Gastroesophageal sphincter (tissue), 4 donors: ENCODE measurements around the gene DPEP2NB. TPM values are rescaled to one million over a fixed set of nuclear protein-coding genes. Genes with fewer than 3 reads are reported as not detected.

Source experiments
- ATAC-seq: fragments of 150-250 bp; one replicate; pipeline ENCODE4 v1.9.1; 2016; ENCODE audit warnings: mild to moderate bottlenecking, moderate library complexity
- H3K27ac ChIP-seq, 4 donors: fragments of 200-600 bp; sonication (generic) in 3 of 4; 1 replicate in 3 of 4; 2 replicates in 1 of 4; pipeline ENCODE4 v1.5.1; 2016 to 2019
- H3K27me3 ChIP-seq: fragments of 200-600 bp; sonication (generic); one replicate; pipeline ENCODE4 v1.5.1; 2019
- H3K36me3 ChIP-seq, 2 donors: fragments of 200-600 bp; sonication (generic); one replicate each; pipeline ENCODE4 v1.5.1; 2019; ENCODE audit warnings: control low read depth in 1 of 2
- H3K4me1 ChIP-seq, 3 donors: fragments of 200-600 bp; sonication (generic); 1 replicate in 2 of 3; 2 replicates in 1 of 3; pipeline ENCODE4 v1.5.1; 2016 to 2019; ENCODE audit warnings: control low read depth in 2 of 3
- H3K4me3 ChIP-seq, 2 donors: fragments of 200-600 bp; sonication (generic); one replicate each; pipeline ENCODE4 v1.5.1; 2019; ENCODE audit warnings: mild to moderate bottlenecking in 1 of 2, moderate library complexity in 1 of 2
- H3K9me3 ChIP-seq, 3 donors: fragments of 200-600 bp; sonication (generic); one replicate each; pipeline ENCODE4 v1.5.1; 2017 to 2019; ENCODE audit warnings: control low read depth in 2 of 3
- EP300 ChIP-seq: sonication (generic); formaldehyde crosslinking; IDR thresholded peaks from one replicate; pipeline ENCODE4 v1.6.1; 2017; ENCODE audit warnings: antibody characterized with exemption, mild to moderate bottlenecking
- POLR2A ChIP-seq, 2 donors: fragments of 450-650 bp; IDR thresholded peaks; one replicate each; pipeline ENCODE4 v1.6.1; 2017; ENCODE audit warnings: antibody characterized with exemption in 2 of 2, mild to moderate bottlenecking in 2 of 2, moderate library complexity in 1 of 2
- POLR2AphosphoS5 ChIP-seq: sonication (generic); formaldehyde crosslinking; IDR thresholded peaks from one replicate; pipeline ENCODE4 v1.6.1; 2017; ENCODE audit warnings: antibody characterized with exemption
- WGBS, 2 donors: methylation state at CpG; one replicate each; pipeline ENCODE4 v1.1.5; 2018; ENCODE audit warnings: low coverage in 1 of 2; 5-methylcytosine and 5-hydroxymethylcytosine counted together
- total RNA-seq, 4 donors: library from RNA; depleted of rRNA; stranded (reverse); fragments of >200 nt; gene quantifications; one replicate each; pipeline ENCODE4 v1.1.0, GENCODE V29; 2016
- TF ChIP-seq, protein P1 (sequence below), 4 experiments: fragments of 200-600 bp in 2 of 4; fragments of 450-650 bp in 2 of 4; sonication (generic) in 1 of 4; IDR thresholded peaks; one replicate each; pipeline ENCODE4 v1.5.1; 2017 to 2019; ENCODE audit warnings: antibody characterized with exemption in 4 of 4, mild to moderate bottlenecking in 2 of 4, moderate library complexity in 2 of 4

Gene DPEP2NB
- total RNA-seq, 4 donors from 2014 or later = not detected

DNA sequence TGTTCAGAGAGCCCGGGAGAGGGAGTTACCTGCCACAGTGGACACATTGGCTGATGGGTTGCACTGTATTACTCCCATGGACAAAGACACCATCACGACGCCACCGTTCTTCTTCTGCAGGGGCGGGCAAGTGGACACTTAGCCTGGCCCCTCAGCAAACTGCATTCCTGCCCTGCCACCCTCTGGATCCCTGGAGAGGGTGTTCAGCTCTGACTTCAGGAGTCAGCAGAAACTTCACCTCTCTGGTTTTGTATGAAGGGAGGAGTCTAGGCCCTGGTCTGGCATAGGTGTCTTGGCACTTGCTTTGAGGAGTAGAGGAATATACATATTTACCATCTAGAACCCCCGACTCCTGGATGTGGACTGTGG, 25.7 kb downstream of the DPEP2NB start:
- no peaks in the 10 kb centered on the region for H3K36me3 ChIP-seq
- TF ChIP-seq EP300 (no peak), POLR2A (IDR thresholded peaks at IDR 0.05) (no peak), POLR2AphosphoS5 (no peak)
- TF ChIP-seq, protein P1, sequence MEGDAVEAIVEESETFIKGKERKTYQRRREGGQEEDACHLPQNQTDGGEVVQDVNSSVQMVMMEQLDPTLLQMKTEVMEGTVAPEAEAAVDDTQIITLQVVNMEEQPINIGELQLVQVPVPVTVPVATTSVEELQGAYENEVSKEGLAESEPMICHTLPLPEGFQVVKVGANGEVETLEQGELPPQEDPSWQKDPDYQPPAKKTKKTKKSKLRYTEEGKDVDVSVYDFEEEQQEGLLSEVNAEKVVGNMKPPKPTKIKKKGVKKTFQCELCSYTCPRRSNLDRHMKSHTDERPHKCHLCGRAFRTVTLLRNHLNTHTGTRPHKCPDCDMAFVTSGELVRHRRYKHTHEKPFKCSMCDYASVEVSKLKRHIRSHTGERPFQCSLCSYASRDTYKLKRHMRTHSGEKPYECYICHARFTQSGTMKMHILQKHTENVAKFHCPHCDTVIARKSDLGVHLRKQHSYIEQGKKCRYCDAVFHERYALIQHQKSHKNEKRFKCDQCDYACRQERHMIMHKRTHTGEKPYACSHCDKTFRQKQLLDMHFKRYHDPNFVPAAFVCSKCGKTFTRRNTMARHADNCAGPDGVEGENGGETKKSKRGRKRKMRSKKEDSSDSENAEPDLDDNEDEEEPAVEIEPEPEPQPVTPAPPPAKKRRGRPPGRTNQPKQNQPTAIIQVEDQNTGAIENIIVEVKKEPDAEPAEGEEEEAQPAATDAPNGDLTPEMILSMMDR (IDR thresholded peaks at IDR 0.05) = no peak
- no peak overlapping the region for H3K4me3 ChIP-seq
- H3K27ac ChIP-seq = no peak overlapping the region
- H3K27me3 ChIP-seq = no peaks in the 10 kb centered on the region
- WGBS, 2 donors = 32 to 89% methylated on average over 1 to 3 of the region's 6 CpGs
- no peaks in the 10 kb centered on the region for H3K9me3 ChIP-seq
- H3K4me1 ChIP-seq = peaks cover 0 to 24% (median 10%) of the 10 kb centered on the region in 3 donors
- ATAC-seq = no peak

DNA sequence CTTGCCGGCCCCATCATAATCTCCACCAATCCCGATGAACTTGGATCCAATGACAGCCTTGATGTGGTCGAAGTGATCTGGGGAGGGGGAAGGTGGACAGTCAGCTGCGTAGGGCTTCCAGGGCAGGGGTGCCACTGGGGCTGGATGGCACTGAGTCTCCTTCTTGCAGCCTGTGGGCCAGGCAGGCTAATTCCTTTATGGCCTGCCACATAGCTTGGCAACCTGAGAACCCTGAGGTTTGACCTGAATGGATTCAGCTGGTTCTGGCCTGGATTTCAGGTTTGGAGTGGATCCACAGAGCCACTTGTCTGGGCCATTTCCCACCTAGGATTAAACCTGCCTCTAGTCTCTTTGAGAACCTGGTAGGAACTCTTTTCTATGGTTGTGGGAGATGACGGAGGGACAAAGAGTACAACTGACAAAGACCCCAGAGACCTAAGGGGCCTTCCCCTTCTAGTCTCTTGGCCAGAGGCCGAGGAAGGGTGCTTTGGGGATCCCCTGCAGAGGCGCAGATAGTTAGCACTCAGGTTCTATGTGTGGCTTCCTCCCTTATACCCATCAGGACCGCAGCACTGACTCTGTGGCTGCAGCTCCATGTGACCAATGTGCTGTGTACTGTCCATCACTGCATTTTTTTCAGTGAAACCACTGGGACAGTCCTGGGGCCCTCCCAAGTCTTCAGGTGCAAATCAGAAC, 26.2 kb downstream of the DPEP2NB start:
- H3K4me1 ChIP-seq = peaks cover 0 to 29% (median 10%) of the 10 kb centered on the region in 3 donors
- H3K36me3 ChIP-seq = no peaks in the 10 kb centered on the region
- no peaks in the 10 kb centered on the region for H3K27me3 ChIP-seq
- WGBS, 2 donors = 83% methylated on average over 3 of the region's 8 CpGs; no CpG with 5 or more reads in 1 of the 2 donors
- H3K9me3 ChIP-seq = no peaks in the 10 kb centered on the region
- no peak overlapping the region for H3K27ac ChIP-seq
- no peak for ATAC-seq
- no peak for TF ChIP-seq EP300
- TF ChIP-seq, protein P1 (IDR thresholded peaks at IDR 0.05) = no peak
- no peak for TF ChIP-seq POLR2AphosphoS5
- no peak for TF ChIP-seq POLR2A (IDR thresholded peaks at IDR 0.05)
- H3K4me3 ChIP-seq = no peak overlapping the region

DNA sequence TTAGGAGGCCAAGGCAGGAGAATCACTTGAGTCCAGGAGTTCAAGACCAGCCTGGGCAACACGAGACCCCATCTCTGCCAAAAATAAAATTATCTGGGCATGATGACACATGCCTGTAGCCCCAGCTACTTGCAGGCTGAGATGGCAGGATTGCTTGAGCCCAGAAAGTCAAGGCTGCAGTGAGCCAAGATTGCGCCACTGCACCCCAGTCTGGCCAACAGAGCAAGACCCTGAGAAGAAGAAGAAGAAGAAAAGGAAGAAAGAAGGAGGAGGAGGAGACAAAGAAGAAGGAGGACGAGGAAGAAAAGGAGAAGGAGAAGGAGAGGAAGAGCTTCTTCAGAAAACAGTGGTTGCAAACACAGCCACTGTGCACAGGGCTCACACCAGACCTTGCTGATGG, 27.0 kb downstream of the DPEP2NB start:
- no peak for ATAC-seq
- 68 to 83% methylated on average over 2 to 3 of the region's 3 CpGs for WGBS, 2 donors
- no peak overlapping the region for H3K27ac ChIP-seq
- H3K4me1 ChIP-seq = peaks cover 0 to 30% (median 8%) of the 10 kb centered on the region in 3 donors
- no peak for TF ChIP-seq POLR2AphosphoS5
- TF ChIP-seq, protein P1 (IDR thresholded peaks at IDR 0.05) = no peak
- TF ChIP-seq EP300 = no peak
- no peak for TF ChIP-seq POLR2A (IDR thresholded peaks at IDR 0.05)
- H3K9me3 ChIP-seq = no peaks in the 10 kb centered on the region
- H3K4me3 ChIP-seq = no peak overlapping the region
- H3K36me3 ChIP-seq = no peaks in the 10 kb centered on the region
- H3K27me3 ChIP-seq = no peaks in the 10 kb centered on the region

DNA sequence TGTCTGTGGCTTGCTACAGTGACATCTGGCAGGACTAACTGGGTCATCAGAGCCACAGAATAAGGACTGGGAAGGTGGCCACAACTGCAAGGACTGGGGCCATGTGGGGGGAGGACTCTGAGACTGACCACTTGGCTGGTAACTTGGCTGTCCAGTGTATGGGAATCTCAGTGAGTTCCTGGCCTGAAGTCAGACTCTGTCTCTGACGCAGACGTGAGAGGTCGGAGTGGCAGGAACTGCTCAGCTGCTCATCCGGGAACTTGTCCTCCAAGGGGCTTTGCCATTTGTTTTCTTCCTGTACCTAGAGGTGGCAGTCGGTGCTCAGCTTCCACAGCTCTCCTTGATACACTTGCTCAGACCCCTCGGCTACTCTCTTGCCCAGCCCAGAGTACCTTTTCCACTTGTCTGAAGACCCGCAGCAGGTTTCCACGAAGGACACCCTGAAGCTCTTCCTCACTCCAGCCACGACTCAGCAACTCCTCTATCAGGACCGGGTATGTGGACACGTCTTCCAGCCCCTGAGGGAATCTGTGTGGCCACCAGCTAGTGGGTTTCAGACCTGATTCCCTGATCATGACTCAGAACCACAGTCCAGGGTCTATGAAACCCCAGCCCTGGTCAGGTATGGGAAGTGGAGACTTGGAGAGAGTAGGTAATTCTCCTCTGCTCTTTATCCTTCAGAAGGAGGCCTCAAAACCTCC, 28.1 kb downstream of the DPEP2NB start:
- TF ChIP-seq POLR2A (IDR thresholded peaks at IDR 0.05) = no peak
- TF ChIP-seq, protein P1 (IDR thresholded peaks at IDR 0.05) = no peak
- TF ChIP-seq EP300 = no peak
- no peak for TF ChIP-seq POLR2AphosphoS5
- WGBS, 2 donors = 38 to 100% methylated on average over 1 to 2 of the region's 11 CpGs
- H3K27me3 ChIP-seq = peaks cover 3% of the 10 kb centered on the region
- H3K36me3 ChIP-seq = no peaks in the 10 kb centered on the region
- no peak overlapping the region for H3K27ac ChIP-seq
- H3K4me3 ChIP-seq = no peak overlapping the region
- no peaks in the 10 kb centered on the region for H3K9me3 ChIP-seq
- peaks cover 0 to 20% (median 0%) of the 10 kb centered on the region in 3 donors for H3K4me1 ChIP-seq
- no peak for ATAC-seq
